A549 (cell line): ENCODE data around the gene PLEKHA6. TPM values are rescaled to one million over a fixed set of nuclear protein-coding genes. Genes with fewer than 3 reads are reported as not detected.
"Not testable (repeated sequence)": the region's sequence is repeated elsewhere in the genome, so short reads cannot be mapped to it uniquely, and the experiment has no call there.

Source experiments
- ATAC-seq, 2 experiments: fragments of 200-7000 bp in 1 of 2; fragments of >200 bp in 1 of 2; cut with Nextera tagmentation in 1 of 2; cut with Tn5 transposase in 1 of 2; 3 replicates each; pipeline versions ENCODE4 v1.8.0 to v1.9.1; 2018 to 2020; ENCODE audit warnings: mild to moderate bottlenecking in 1 of 2, moderate library complexity in 1 of 2
- CTCF ChIA-PET: fragments of 300-600 bp; sonication (Branson Sonifier 250); formaldehyde crosslinking; extraction: SDS; loops from one replicate; lab custom pipeline; 2021; ENCODE audit warnings: antibody characterized with exemption, inconsistent platforms; lab: Yijun Ruan, JAX
- POLR2A ChIA-PET: fragments of 350-600 bp; formaldehyde crosslinking; extraction: SDS; loops from one replicate; lab custom pipeline; 2021; ENCODE audit warnings: antibody characterized with exemption, inconsistent platforms; lab: Yijun Ruan, JAX
- DNase-seq, 2 experiments: peaks; one replicate each; pipeline versions ENCODE4 v3.0.0 to v3.0.0-alpha.2; 2011 to 2016; ENCODE audit warnings: low read depth in 1 of 2, low spot score in 1 of 2
- FAIRE-seq: peaks from 2 replicates; lab custom pipeline; 2011; peaks lifted over from hg19 to GRCh38; lab: Jason Lieb, UNC
- H3K27ac ChIP-seq, 2 experiments: fragments of >200 bp; sonication (Bioruptor Twin); formaldehyde crosslinking; 3 replicates each; pipeline ENCODE4 v1.5.1; 2016 to 2017
- H3K4me1 ChIP-seq: fragments of >200 bp; sonication (Bioruptor Twin); formaldehyde crosslinking; 3 replicates; pipeline ENCODE4 v1.6.1; 2016
- H3K4me2 ChIP-seq: fragments of >200 bp; sonication (Bioruptor Twin); formaldehyde crosslinking; 3 replicates; pipeline ENCODE4 v1.6.1; 2016
- H3K4me3 ChIP-seq: fragments of >200 bp; sonication (Bioruptor Twin); formaldehyde crosslinking; 3 replicates; pipeline ENCODE4 v1.5.1; 2016
- H3K9me3 ChIP-seq: fragments of >200 bp; sonication (Bioruptor Twin); formaldehyde crosslinking; 3 replicates; pipeline ENCODE4 v1.6.1; 2016
- BHLHE40 ChIP-seq: IDR thresholded peaks from 2 replicates; pipeline ENCODE4 v1.6.1; 2012; ENCODE audit warnings: low read depth, low read length, inconsistent platforms
- CBX2 ChIP-seq: fragments of 200-600 bp; sonication (generic); IDR thresholded peaks from 2 replicates; pipeline ENCODE4 v1.6.1; 2016; ENCODE audit warnings: low read depth, mild to moderate bottlenecking, borderline replicate concordance
- E2F6 ChIP-seq: IDR thresholded peaks from 2 replicates; pipeline ENCODE4 v1.6.1; 2012; ENCODE audit warnings: low read depth, borderline replicate concordance
- EHF ChIP-seq: fragments of 250-450 bp; sonication (Bioruptor Pico); IDR thresholded peaks from 2 replicates; pipeline ENCODE4 v1.5.0; 2020; ENCODE audit warnings: mild to moderate bottlenecking
- FOXS1 ChIP-seq: fragments of 250-450 bp; sonication (Bioruptor Pico); IDR thresholded peaks from 2 replicates; pipeline ENCODE4 v1.5.0; 2020; ENCODE audit warnings: mild to moderate bottlenecking, moderate library complexity
- GATA3 ChIP-seq: IDR thresholded peaks from 2 replicates; pipeline ENCODE4 v1.6.1; 2012; ENCODE audit warnings: borderline replicate concordance
- HDAC2 ChIP-seq: fragments of 200-600 bp; sonication (generic); IDR thresholded peaks from 2 replicates; pipeline ENCODE4 v1.6.1; 2016
- HES2 ChIP-seq: fragments of >200 bp; sonication (Bioruptor Twin); formaldehyde crosslinking; IDR thresholded peaks from 2 replicates; pipeline ENCODE4 v1.6.1; 2016
- HMGXB4 ChIP-seq: fragments of 250-450 bp; sonication (Bioruptor Pico); IDR thresholded peaks from 2 replicates; pipeline ENCODE4 v1.5.0; 2021; ENCODE audit warnings: mild to moderate bottlenecking, moderate library complexity, borderline replicate concordance
- HOXA7 ChIP-seq: fragments of 250-450 bp; sonication (Bioruptor Pico); IDR thresholded peaks from 2 replicates; pipeline ENCODE4 v1.5.0; 2020; ENCODE audit warnings: mild to moderate bottlenecking, moderate library complexity
- HOXB5 ChIP-seq: fragments of 250-450 bp; sonication (Bioruptor Pico); IDR thresholded peaks from 2 replicates; pipeline ENCODE4 v1.5.0; 2020; ENCODE audit warnings: mild to moderate bottlenecking, moderate library complexity
- JUNB ChIP-seq: fragments of >200 bp; sonication (Bioruptor Twin); formaldehyde crosslinking; IDR thresholded peaks from 2 replicates; pipeline ENCODE4 v1.6.1; 2016
- MYC ChIP-seq: IDR thresholded peaks from 2 replicates; pipeline ENCODE4 v1.6.1; 2012; ENCODE audit warnings: mild to moderate bottlenecking, inconsistent platforms, low read length, improper control_type of control experiment, borderline replicate concordance
- NPAS2 ChIP-seq: fragments of 250-450 bp; sonication (Bioruptor Pico); IDR thresholded peaks from 2 replicates; pipeline ENCODE4 v1.8.0; 2022; ENCODE audit warnings: mild to moderate bottlenecking, moderate library complexity, borderline replicate concordance
- PBX3 ChIP-seq: IDR thresholded peaks from 2 replicates; pipeline ENCODE4 v1.6.1; 2012
- RAD21 ChIP-seq, 2 experiments: fragments of >200 bp in 1 of 2; sonication (Bioruptor Twin) in 1 of 2; formaldehyde crosslinking in 1 of 2; IDR thresholded peaks in 1 of 2; conservative IDR thresholded peaks in 1 of 2; 2 replicates in 1 of 2; 3 replicates in 1 of 2; pipeline ENCODE4 v1.6.1; 2012 to 2018; ENCODE audit warnings: inconsistent platforms in 1 of 2
- SMC3 ChIP-seq: fragments of >200 bp; sonication (Bioruptor Twin); formaldehyde crosslinking; IDR thresholded peaks from 3 replicates; pipeline ENCODE4 v1.6.1; 2018; ENCODE audit warnings: inconsistent platforms
- TFCP2L1 ChIP-seq: fragments of 250-450 bp; sonication (Bioruptor Pico); IDR thresholded peaks from 2 replicates; pipeline ENCODE4 v1.5.0; 2021; ENCODE audit warnings: mild to moderate bottlenecking
- TP53 ChIP-seq: fragments of 250-450 bp; sonication (Bioruptor Pico); IDR thresholded peaks from 2 replicates; pipeline ENCODE4 v1.5.0; 2021; ENCODE audit warnings: mild to moderate bottlenecking, moderate library complexity
- WGBS: methylation state at CpG from one replicate; pipeline ENCODE4 v1.1.6; 2017; ENCODE audit errors: missing lambda C conversion rate; 5-methylcytosine and 5-hydroxymethylcytosine counted together
- polyA plus RNA-seq, 4 experiments: library from polyadenylated mRNA; depleted of rRNA in 3 of 4; stranded (reverse); fragments of >200 nt; fragmentation: RNase III in 1 of 4; extraction: RNeasy Plus Mini Kit Qiagen cat#74134 plus additional on column Dnase treatment in 1 of 4; gene quantifications; 2 replicates in 3 of 4; 3 replicates in 1 of 4; pipeline ENCODE4 v1.2.3, GENCODE V29; 2011 to 2017

The PLEKHA6 gene
- polyA plus RNA-seq, 2 of the 4 experiments (the other 2 are of a cell fraction): 13.0 to 26.2 TPM

- CTCF ChIA-PET: interaction anchor here (0.6 to 5.2 kb wide), 9 partner anchors 15 to 151 kb away, joined by 3 to 26 read pairs (median 4); no protein-coding TSS in a partner anchor
- no peak overlapping the region for H3K4me3 ChIP-seq
- H3K27ac ChIP-seq: peak overlapping the region; percentile 38 to 43; a peak in 4 of 6 replicates
- TF ChIP-seq HOXA7 (CRISPR knock-in tag) (no peak), HDAC2 (no peak), HMGXB4 (CRISPR knock-in tag) (no peak), HOXB5 (CRISPR knock-in tag) (no peak), JUNB (no peak), EHF (CRISPR knock-in tag) (no peak), PBX3 (no peak), TFCP2L1 (CRISPR knock-in tag) (no peak), TP53 (CRISPR knock-in tag) (no peak)
- no peak for FAIRE-seq
- 93% methylated on average over 7 of the region's 7 CpGs for WGBS
- H3K9me3 ChIP-seq: no peaks in the 10 kb centered on the region
- no peak for DNase-seq
- H3K4me1 ChIP-seq: peaks cover 48% of the 10 kb centered on the region
- POLR2A ChIA-PET: no interaction called here
- peak overlapping the region; percentile 49 for H3K4me2 ChIP-seq
- ATAC-seq: no peak
Measured at GRCh38 chr1:204314171-204314892, 45.4 kb downstream of the PLEKHA6 start.

GRCh38 chr1:204313675-204314074 lies 46.1 kb downstream of the PLEKHA6 start:
- Histone ChIP-seq H3K9me3 (no peaks in the 10 kb centered on the region), H3K4me1 (peaks cover 42% of the 10 kb centered on the region), H3K27ac (peak overlapping the region; percentile 38 to 44; a peak in 4 of 6 replicates), H3K4me3 (no peak overlapping the region), H3K4me2 (peak overlapping the region; percentile 49)
- ChIA-PET CTCF (interaction anchor here (0.6 to 5.2 kb wide), 9 partner anchors 15 to 151 kb away, joined by 3 to 26 read pairs (median 4); no protein-coding TSS in a partner anchor), POLR2A (no interaction called here)
- DNase-seq: no peak
- WGBS: 31% methylated on average over 4 of the region's 4 CpGs
- FAIRE-seq: no peak
- ATAC-seq: no peak
- TF ChIP-seq MYC (no peak), RAD21 (conservative IDR thresholded peaks at IDR 0.05 in 1 of 2, IDR thresholded peaks at IDR 0.05 in 1 of 2) (no peak), HOXB5 (CRISPR knock-in tag) (no peak), HES2 (no peak), SMC3 (no peak), E2F6 (no peak), HDAC2 (no peak), CBX2 (no peak), GATA3 (no peak), NPAS2 (no peak), FOXS1 (CRISPR knock-in tag) (no peak), BHLHE40 (no peak), TP53 (CRISPR knock-in tag) (no peak)

GRCh38 chr1:204310970-204311369 lies 48.8 kb downstream of the PLEKHA6 start:
- 88% methylated on average over 4 of the region's 4 CpGs for WGBS
- H3K9me3 ChIP-seq, H3K4me3 ChIP-seq, FAIRE-seq, DNase-seq, POLR2A ChIA-PET, H3K4me2 ChIP-seq, ATAC-seq, H3K27ac ChIP-seq: not testable (repeated sequence)
- H3K4me1 ChIP-seq: peaks cover 25% of the 10 kb centered on the region
- CTCF ChIA-PET: interaction anchor here (1.2 to 2.3 kb wide), 3 partner anchors 12 to 53 kb away, joined by 3 to 7 read pairs (median 4); no protein-coding TSS in a partner anchor
